Spleen (tissue), 7 donors: ENCODE data around the gene TRPT1.

Source experiments
- POLR2A ChIP-seq, 3 donors: fragments of 450-650 bp; IDR thresholded peaks; one replicate each; pipeline ENCODE4 v1.5.1; 2017; ENCODE audit warnings: antibody characterized with exemption in 3 of 3, mild to moderate bottlenecking in 1 of 3
- POLR2AphosphoS5 ChIP-seq, 3 donors: sonication (generic); formaldehyde crosslinking; IDR thresholded peaks; one replicate each; pipeline ENCODE4 v1.5.1; 2017; ENCODE audit warnings: antibody characterized with exemption in 3 of 3
- TF ChIP-seq, protein P1 (sequence below), 11 experiments: fragments of 200-600 bp in 7 of 11; fragments of 450-650 bp in 4 of 11; sonication (generic) in 4 of 11; IDR thresholded peaks in 8 of 11; conservative IDR thresholded peaks in 3 of 11; 1 replicate in 7 of 11; 2 replicates in 4 of 11; pipeline versions ENCODE4 v1.4.0 to v1.8.0; 2016 to 2021; ENCODE audit warnings: antibody characterized with exemption in 11 of 11, inconsistent platforms in 4 of 11, mild to moderate bottlenecking in 1 of 11
- donor health status: DM: no; HTN: no; CAD: no; lungs with moderate emphysema.
- donor health status: DM: no; HTN: no; CAD: no.
- donor health status: DM: no; HTN: no; CAD: no.

DNA sequence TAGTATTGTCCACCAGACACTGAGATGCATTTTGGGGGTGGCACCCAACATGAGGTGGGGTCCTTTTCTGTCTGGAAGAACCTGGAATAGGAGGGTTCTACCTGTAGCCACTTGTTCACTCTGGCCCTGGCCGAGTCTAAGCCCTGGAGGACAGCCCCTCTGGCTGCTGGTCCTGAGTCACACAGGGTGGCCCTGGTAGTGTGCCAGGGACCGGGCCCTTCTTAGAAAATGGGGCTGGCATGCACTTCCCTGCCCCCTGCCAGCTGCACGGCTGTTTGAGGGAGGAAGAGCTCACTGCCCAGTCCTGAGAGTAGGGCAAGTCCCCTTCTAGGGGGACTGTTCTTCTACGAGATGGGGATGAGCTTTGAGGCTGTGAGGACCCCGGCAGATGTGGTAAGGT lies 27.5 kb upstream of the TRPT1 start:
- TF ChIP-seq POLR2A (IDR thresholded peaks at IDR 0.05), result no peak
- TF ChIP-seq, protein P1, sequence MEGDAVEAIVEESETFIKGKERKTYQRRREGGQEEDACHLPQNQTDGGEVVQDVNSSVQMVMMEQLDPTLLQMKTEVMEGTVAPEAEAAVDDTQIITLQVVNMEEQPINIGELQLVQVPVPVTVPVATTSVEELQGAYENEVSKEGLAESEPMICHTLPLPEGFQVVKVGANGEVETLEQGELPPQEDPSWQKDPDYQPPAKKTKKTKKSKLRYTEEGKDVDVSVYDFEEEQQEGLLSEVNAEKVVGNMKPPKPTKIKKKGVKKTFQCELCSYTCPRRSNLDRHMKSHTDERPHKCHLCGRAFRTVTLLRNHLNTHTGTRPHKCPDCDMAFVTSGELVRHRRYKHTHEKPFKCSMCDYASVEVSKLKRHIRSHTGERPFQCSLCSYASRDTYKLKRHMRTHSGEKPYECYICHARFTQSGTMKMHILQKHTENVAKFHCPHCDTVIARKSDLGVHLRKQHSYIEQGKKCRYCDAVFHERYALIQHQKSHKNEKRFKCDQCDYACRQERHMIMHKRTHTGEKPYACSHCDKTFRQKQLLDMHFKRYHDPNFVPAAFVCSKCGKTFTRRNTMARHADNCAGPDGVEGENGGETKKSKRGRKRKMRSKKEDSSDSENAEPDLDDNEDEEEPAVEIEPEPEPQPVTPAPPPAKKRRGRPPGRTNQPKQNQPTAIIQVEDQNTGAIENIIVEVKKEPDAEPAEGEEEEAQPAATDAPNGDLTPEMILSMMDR (IDR thresholded peaks at IDR 0.05 in 8 of 11, conservative IDR thresholded peaks at IDR 0.05 in 3 of 11), result no peak
- no peak for TF ChIP-seq POLR2AphosphoS5 (IDR thresholded peaks at IDR 0.05)
